ENCODE data around the gene SLC16A3.

Gene SLC16A3

DNA sequence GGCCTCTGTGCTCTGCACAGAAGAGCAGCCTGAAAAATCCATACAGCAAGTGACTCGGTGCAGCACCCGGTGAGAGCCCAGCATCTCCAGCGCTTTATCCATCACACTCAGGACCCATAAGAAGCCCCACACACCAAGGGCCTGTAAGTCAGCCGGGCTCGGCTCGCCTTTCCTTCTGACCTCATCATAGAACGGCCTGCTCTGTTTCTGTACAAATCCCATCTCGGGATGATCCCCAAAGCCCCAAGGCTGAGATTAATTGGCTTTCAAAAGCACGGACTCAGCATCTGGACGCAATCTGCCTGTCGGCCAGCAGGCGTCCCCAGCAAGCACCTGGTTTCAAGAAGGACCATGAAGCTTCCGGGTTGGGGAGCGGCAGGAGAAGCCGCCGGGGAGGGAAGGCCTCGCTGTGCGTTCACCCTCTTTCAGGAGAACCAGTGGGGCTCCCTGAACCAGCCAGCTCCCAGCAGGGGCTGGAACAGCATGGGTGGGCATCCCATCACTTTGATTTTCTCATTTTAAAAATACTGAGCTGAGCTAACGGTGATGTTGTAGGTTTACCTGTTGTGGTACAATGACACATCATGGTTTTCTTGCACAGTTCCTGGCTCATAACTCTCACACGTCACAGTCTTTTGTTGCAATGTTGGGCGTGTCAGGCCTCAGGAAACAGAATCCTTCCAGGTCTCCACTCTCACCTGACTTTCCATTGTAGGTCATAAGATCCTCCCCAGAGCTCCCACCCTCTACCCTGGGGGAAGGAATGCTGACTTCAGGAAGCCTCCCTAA is 22.9 kb upstream of the SLC16A3 start (continued):
- TF ChIP-seq ZNF433 (tag by site-specific recombination; IDR thresholded peaks at IDR 0.05; ENCODE audit: low read depth) (no peak), SETDB1 (IDR thresholded peaks at IDR 0.05; ENCODE audit: insufficient read length, low read length) (no peak), ZNF629 (tag by site-specific recombination; IDR thresholded peaks at IDR 0.05) (peak; percentile 91), ZNF76 (tag by site-specific recombination; IDR thresholded peaks at IDR 0.05; ENCODE audit: borderline replicate concordance, low read depth) (no peak), ZBTB20 (tag by site-specific recombination; IDR thresholded peaks at IDR 0.05) (no peak), ATF2 (tag by site-specific recombination; IDR thresholded peaks at IDR 0.05; ENCODE audit: low read depth) (no peak), KLF1 (tag by site-specific recombination; IDR thresholded peaks at IDR 0.05) (peak; percentile 93), ZNF626 (tag by site-specific recombination; IDR thresholded peaks at IDR 0.05) (no peak), ZNF426 (tag by site-specific recombination; IDR thresholded peaks at IDR 0.05) (no peak), ZNF549 (tag by site-specific recombination; IDR thresholded peaks at IDR 0.05) (no peak), ZNF311 (tag by site-specific recombination; IDR thresholded peaks at IDR 0.05; ENCODE audit: borderline replicate concordance) (no peak), GLI4 (tag by site-specific recombination; IDR thresholded peaks at IDR 0.05) (no peak), ZBTB17 (tag by site-specific recombination; IDR thresholded peaks at IDR 0.05) (peak; percentile 79), KLF9 (tag by site-specific recombination; IDR thresholded peaks at IDR 0.05; ENCODE audit: low read depth) (peak; percentile 63; the same call in 1 of the 2 replicates), YY1 (tag by site-specific recombination; IDR thresholded peaks at IDR 0.05) (no peak), INSM2 (tag by site-specific recombination; IDR thresholded peaks at IDR 0.05) (no peak), SCRT1 (tag by site-specific recombination; IDR thresholded peaks at IDR 0.05; ENCODE audit: borderline replicate concordance) (peak; percentile 81), ZNF664 (tag by site-specific recombination; IDR thresholded peaks at IDR 0.05) (no peak), OSR2 (tag by site-specific recombination; IDR thresholded peaks at IDR 0.05) (no peak), ZFP69B (tag by site-specific recombination; IDR thresholded peaks at IDR 0.05) (no peak), ZSCAN16 (tag by site-specific recombination; IDR thresholded peaks at IDR 0.05) (no peak), HIC1 (tag by site-specific recombination; IDR thresholded peaks at IDR 0.05) (no peak), ZNF529 (tag by site-specific recombination; IDR thresholded peaks at IDR 0.05; ENCODE audit: insufficient replicate concordance) (no peak), TCF7L2 (IDR thresholded peaks at IDR 0.05; ENCODE audit: borderline replicate concordance, low read depth, low read length) (no peak), ZNF266 (tag by site-specific recombination; IDR thresholded peaks at IDR 0.05; ENCODE audit: low read depth) (no peak), MZF1 (tag by site-specific recombination; IDR thresholded peaks at IDR 0.05; ENCODE audit: borderline replicate concordance) (peak; percentile 77)
- TF ChIP-seq, protein P1, sequence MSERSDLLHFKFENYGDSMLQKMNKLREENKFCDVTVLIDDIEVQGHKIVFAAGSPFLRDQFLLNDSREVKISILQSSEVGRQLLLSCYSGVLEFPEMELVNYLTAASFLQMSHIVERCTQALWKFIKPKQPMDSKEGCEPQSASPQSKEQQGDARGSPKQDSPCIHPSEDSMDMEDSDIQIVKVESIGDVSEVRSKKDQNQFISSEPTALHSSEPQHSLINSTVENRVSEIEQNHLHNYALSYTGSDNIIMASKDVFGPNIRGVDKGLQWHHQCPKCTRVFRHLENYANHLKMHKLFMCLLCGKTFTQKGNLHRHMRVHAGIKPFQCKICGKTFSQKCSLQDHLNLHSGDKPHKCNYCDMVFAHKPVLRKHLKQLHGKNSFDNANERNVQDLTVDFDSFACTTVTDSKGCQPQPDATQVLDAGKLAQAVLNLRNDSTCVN (tag by site-specific recombination; optimal IDR thresholded peaks at IDR 0.05), result no peak
- TF ChIP-seq, protein P2, sequence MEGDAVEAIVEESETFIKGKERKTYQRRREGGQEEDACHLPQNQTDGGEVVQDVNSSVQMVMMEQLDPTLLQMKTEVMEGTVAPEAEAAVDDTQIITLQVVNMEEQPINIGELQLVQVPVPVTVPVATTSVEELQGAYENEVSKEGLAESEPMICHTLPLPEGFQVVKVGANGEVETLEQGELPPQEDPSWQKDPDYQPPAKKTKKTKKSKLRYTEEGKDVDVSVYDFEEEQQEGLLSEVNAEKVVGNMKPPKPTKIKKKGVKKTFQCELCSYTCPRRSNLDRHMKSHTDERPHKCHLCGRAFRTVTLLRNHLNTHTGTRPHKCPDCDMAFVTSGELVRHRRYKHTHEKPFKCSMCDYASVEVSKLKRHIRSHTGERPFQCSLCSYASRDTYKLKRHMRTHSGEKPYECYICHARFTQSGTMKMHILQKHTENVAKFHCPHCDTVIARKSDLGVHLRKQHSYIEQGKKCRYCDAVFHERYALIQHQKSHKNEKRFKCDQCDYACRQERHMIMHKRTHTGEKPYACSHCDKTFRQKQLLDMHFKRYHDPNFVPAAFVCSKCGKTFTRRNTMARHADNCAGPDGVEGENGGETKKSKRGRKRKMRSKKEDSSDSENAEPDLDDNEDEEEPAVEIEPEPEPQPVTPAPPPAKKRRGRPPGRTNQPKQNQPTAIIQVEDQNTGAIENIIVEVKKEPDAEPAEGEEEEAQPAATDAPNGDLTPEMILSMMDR (tag by site-specific recombination; IDR thresholded peaks at IDR 0.05), result peak; percentile 77
- TF ChIP-seq, protein P3, sequence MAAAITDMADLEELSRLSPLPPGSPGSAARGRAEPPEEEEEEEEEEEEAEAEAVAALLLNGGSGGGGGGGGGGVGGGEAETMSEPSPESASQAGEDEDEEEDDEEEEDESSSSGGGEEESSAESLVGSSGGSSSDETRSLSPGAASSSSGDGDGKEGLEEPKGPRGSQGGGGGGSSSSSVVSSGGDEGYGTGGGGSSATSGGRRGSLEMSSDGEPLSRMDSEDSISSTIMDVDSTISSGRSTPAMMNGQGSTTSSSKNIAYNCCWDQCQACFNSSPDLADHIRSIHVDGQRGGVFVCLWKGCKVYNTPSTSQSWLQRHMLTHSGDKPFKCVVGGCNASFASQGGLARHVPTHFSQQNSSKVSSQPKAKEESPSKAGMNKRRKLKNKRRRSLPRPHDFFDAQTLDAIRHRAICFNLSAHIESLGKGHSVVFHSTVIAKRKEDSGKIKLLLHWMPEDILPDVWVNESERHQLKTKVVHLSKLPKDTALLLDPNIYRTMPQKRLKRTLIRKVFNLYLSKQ (tag by site-specific recombination; IDR thresholded peaks at IDR 0.05; ENCODE audit: borderline replicate concordance), result no peak

Data from HEK293 (cell line).